SH-SY5Y (cell line): Measurements from ENCODE around the gene IFIH1.

Source experiments
- GATA2 ChIP-seq: IDR thresholded peaks from 2 replicates; pipeline ENCODE4 v1.6.1; 2011; ENCODE audit warnings: mild to moderate bottlenecking, low read depth, low read length
- GATA3 ChIP-seq: IDR thresholded peaks from 2 replicates; pipeline ENCODE4 v1.6.1; 2011; ENCODE audit warnings: low read depth, mild to moderate bottlenecking, low read length, moderate library complexity

- TF ChIP-seq GATA2, result no peak
- no peak for TF ChIP-seq GATA3
These were observed 6.5 kb upstream of the IFIH1 start for GRCh38 chr2:162324953-162325352.
